Vagina (tissue), 2 donors: Measurements from ENCODE around the gene HMSD. TPM values are rescaled to one million over a fixed set of nuclear protein-coding genes. Genes with fewer than 3 reads are reported as not detected.
"Not testable (repeated sequence)": the region's sequence is repeated elsewhere in the genome, so short reads cannot be mapped to it uniquely, and the experiment has no call there.

Experiments
- DNase-seq, 2 donors: peaks; one replicate each; pipeline ENCODE4 v3.0.0-alpha.2; 2017; ENCODE audit errors: extremely low spot score in 2 of 2
- H3K27ac ChIP-seq: fragments of 200-600 bp; sonication (generic); one replicate; pipeline ENCODE4 v1.5.1; 2019
- H3K27me3 ChIP-seq: fragments of 200-600 bp; sonication (generic); one replicate; pipeline ENCODE4 v1.5.1; 2019
- H3K36me3 ChIP-seq, 2 donors: fragments of 200-600 bp; sonication (generic); one replicate each; pipeline ENCODE4 v1.5.1; 2017 to 2019
- H3K4me1 ChIP-seq: fragments of 200-600 bp; sonication (generic); one replicate; pipeline ENCODE4 v1.5.1; 2019
- H3K4me3 ChIP-seq, 2 donors: fragments of 200-600 bp; sonication (generic); 1 replicate in 1 of 2; 2 replicates in 1 of 2; pipeline ENCODE4 v1.5.1; 2016 to 2019
- H3K9me3 ChIP-seq: fragments of 200-600 bp; sonication (generic); one replicate; pipeline ENCODE4 v1.5.1; 2019
- CTCF ChIP-seq, 3 experiments: fragments of 450-650 bp in 2 of 3; fragments of 200-600 bp in 1 of 3; sonication (generic) in 1 of 3; IDR thresholded peaks; one replicate each; pipeline ENCODE4 v1.5.1; 2017 to 2019; ENCODE audit warnings: antibody characterized with exemption in 3 of 3, mild to moderate bottlenecking in 2 of 3, moderate library complexity in 2 of 3
- POLR2A ChIP-seq, 2 donors: fragments of 450-650 bp; IDR thresholded peaks; one replicate each; pipeline ENCODE4 v1.6.1; 2017; ENCODE audit warnings: antibody characterized with exemption in 2 of 2, mild to moderate bottlenecking in 2 of 2, moderate library complexity in 2 of 2
- POLR2AphosphoS5 ChIP-seq, 2 donors: sonication (generic); formaldehyde crosslinking; IDR thresholded peaks; one replicate each; pipeline ENCODE4 v1.9.0; 2017; ENCODE audit warnings: antibody characterized with exemption in 2 of 2, mild to moderate bottlenecking in 2 of 2, low read depth in 1 of 2; ENCODE audit not compliant: insufficient read depth in 1 of 2
- intact Hi-C: fragments of 100-400 bp; cut with DNase I; formaldehyde crosslinking; loops from one replicate; pipeline ENCODE4 v1.15.1; 2023
- total RNA-seq: library from RNA; depleted of rRNA; stranded (reverse); fragments of >200 nt; gene quantifications from one replicate; pipeline ENCODE4 v1.2.3, GENCODE V29; 2016

The HMSD gene
- total RNA-seq, 1 donor from 2014 or later = not detected

DNA sequence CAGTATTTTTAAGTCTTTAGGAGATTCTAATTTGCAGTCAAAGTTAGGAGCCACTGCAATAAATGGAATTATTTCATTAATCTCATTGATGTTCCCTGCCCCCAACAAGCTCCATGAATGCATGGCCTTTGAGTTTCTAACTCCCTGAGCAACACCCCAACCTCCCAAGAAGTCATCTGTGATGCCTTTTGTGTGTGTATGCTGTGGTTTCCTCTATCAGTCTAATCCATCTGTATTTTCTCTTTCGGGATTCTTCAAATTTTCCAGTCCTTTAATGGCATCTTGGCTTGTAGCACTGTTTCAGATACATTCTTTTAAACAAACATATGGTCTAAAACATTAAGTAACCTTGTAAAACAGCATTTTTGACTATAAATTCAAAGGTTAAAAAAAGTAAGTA, 24.6 kb upstream of the HMSD start:
- DNase-seq = no peak
- intact Hi-C loops = no loop called here
- H3K9me3 ChIP-seq = no peaks in the 10 kb centered on the region
- TF ChIP-seq POLR2AphosphoS5 (IDR thresholded peaks at IDR 0.05; ENCODE audit: insufficient read depth in 1 of 2, low read depth in 1 of 2) (no peak), CTCF (IDR thresholded peaks at IDR 0.05) (no peak), POLR2A (IDR thresholded peaks at IDR 0.05) (no peak)
- no peaks in the 10 kb centered on the region for H3K4me1 ChIP-seq
- H3K36me3 ChIP-seq = no peaks in the 10 kb centered on the region
- H3K27ac ChIP-seq = no peak overlapping the region
- no peak overlapping the region for H3K4me3 ChIP-seq
- H3K27me3 ChIP-seq = no peaks in the 10 kb centered on the region

DNA sequence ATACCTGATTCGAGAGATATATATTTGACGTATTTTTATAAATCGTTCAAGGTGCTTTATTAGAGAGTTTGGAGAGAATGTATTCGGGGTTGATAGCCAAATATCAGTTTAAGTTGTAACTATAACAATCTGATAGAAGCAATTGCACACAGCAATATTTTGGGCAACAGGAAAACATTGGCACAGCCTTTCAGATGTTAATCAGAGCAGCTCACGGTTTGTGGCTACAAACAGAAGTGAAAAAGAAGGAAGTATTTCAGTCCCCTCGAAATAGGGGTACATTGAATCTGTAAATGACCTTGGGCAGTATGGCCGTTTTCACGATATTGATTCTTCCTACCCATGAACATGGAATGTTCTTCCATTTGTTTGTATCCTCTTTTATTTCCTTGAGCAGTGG, 20.8 kb upstream of the HMSD start:
- Histone ChIP-seq H3K27ac (no peak overlapping the region), H3K9me3 (no peaks in the 10 kb centered on the region), H3K4me3 (no peak overlapping the region), H3K27me3 (no peaks in the 10 kb centered on the region), H3K4me1 (no peaks in the 10 kb centered on the region), H3K36me3 (no peaks in the 10 kb centered on the region)
- intact Hi-C loops = no loop called here
- no peak for DNase-seq
- TF ChIP-seq POLR2AphosphoS5 (IDR thresholded peaks at IDR 0.05; ENCODE audit: insufficient read depth in 1 of 2, low read depth in 1 of 2) (no peak), CTCF (IDR thresholded peaks at IDR 0.05) (no peak), POLR2A (IDR thresholded peaks at IDR 0.05) (no peak)

- H3K27me3 ChIP-seq, H3K27ac ChIP-seq, DNase-seq, H3K9me3 ChIP-seq, intact Hi-C loops, H3K36me3 ChIP-seq, H3K4me1 ChIP-seq, H3K4me3 ChIP-seq: not testable (repeated sequence)
Observed at GRCh38 chr18:63929369-63929768, 19.7 kb upstream of the HMSD start.

DNA sequence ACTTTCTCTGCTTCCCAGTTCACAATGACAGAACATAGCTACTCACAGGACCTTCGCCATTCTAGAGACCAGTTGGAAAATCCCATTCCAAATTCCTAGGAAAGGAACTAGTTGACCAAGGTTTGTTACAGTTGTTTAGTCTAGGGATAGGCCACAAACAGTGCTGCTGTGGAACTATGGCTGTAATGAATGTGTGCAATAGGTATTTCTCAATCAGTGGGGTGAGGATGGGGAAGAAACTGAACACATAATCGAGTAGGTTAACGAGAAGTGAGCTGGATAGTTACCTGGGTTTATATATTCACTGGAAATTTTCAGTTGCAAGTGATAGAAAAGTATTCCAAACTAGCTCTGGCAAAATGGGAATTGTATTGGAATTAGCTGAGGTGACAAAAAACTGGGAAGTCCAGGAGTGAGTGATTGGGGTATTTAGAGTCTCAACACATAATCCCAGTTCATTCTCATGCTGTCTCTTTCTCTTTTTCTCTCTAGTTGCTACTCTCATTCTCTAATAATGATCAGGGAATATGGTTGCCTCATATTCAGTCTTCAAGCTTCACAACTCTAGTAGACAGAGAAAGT, 18.2 kb upstream of the HMSD start:
- no peak for DNase-seq
- H3K27me3 ChIP-seq = no peaks in the 10 kb centered on the region
- H3K36me3 ChIP-seq = no peaks in the 10 kb centered on the region
- no peaks in the 10 kb centered on the region for H3K9me3 ChIP-seq
- TF ChIP-seq POLR2A (IDR thresholded peaks at IDR 0.05) = no peak
- no peak overlapping the region for H3K27ac ChIP-seq
- H3K4me1 ChIP-seq = peaks cover 2% of the 10 kb centered on the region
- no peak overlapping the region for H3K4me3 ChIP-seq
- intact Hi-C loops = no loop called here

- H3K27ac ChIP-seq = no peak overlapping the region
Observed at GRCh38 chr18:63936156-63936931, 12.8 kb upstream of the HMSD start.

More at GRCh38 chr18:63936156-63936931, 12.8 kb upstream of the HMSD start:
- TF ChIP-seq CTCF (IDR thresholded peaks at IDR 0.05) (peak; percentile 42 to 65 (median 53)), POLR2AphosphoS5 (IDR thresholded peaks at IDR 0.05; ENCODE audit: insufficient read depth in 1 of 2, low read depth in 1 of 2) (peak; percentile 27), POLR2A (IDR thresholded peaks at IDR 0.05) (no peak)
- H3K9me3 ChIP-seq = no peaks in the 10 kb centered on the region
- peak overlapping the region; percentile 52 to 54 for H3K4me3 ChIP-seq
- peaks cover 13% of the 10 kb centered on the region for H3K4me1 ChIP-seq
- no peaks in the 10 kb centered on the region for H3K36me3 ChIP-seq
- no peaks in the 10 kb centered on the region for H3K27me3 ChIP-seq
- intact Hi-C loops = no loop called here
- DNase-seq = no peak
